Keratinocyte (primary cell): ENCODE measurements around the gene MAP7D3.

Source experiments
- CTCF ChIP-seq, 3 experiments: IDR thresholded peaks in 1 of 3; conservative IDR thresholded peaks in 1 of 3; optimal IDR thresholded peaks in 1 of 3; 2 replicates in 2 of 3; 3 replicates in 1 of 3; pipeline versions ENCODE3 to v1.5.1; 2011; ENCODE audit warnings: low read length in 3 of 3, mild to moderate bottlenecking in 3 of 3, moderate library complexity in 2 of 3, control low read depth in 1 of 3, inconsistent platforms in 1 of 3; ENCODE audit not compliant: insufficient read depth in 2 of 3; ENCODE audit errors: extremely low read depth in 1 of 3
- EZH2 ChIP-seq: IDR thresholded peaks from one replicate; pipeline ENCODE4 v1.6.1; 2012; ENCODE audit warnings: inconsistent platforms, mild to moderate bottlenecking, low read length, moderate library complexity

GRCh38 chrX:136228839-136229207, 22.4 kb downstream of the MAP7D3 start:
- TF ChIP-seq CTCF (optimal IDR thresholded peaks at IDR 0.05 in 1 of 3, IDR thresholded peaks at IDR 0.05 in 1 of 3, conservative IDR thresholded peaks at IDR 0.05 in 1 of 3; ENCODE audit: extremely low read depth in 1 of 3, insufficient read depth in 2 of 3, low read length in 3 of 3) (no peak), EZH2 (no peak)
